ENCODE results near the gene OVCH2. TPM values are rescaled to one million over a fixed set of nuclear protein-coding genes. Genes with fewer than 3 reads are reported as not detected.
"Not testable (repeated sequence)": the region's sequence is repeated elsewhere in the genome, so short reads cannot be mapped to it uniquely, and the experiment has no call there.

The OVCH2 gene
- total RNA-seq: not detected in 2 replicates

DNA sequence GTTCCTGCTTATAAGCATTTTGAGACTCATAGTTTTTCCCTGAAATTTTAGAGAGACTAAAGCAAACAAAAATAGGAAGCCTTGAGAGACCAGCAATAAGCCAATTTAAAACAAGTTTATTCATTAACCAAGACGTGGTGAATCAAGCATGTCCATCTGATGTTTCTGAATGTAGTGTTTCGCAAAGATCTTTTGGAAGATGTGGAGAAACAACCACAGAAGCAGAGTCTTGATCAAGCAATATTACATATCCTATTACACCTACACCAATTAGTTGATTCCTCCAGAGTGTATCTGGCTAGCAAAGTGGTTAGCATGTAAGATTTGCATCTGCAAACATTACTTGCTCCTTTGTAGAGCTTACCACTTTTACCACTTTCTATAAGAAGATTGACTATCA is at the start of gene OVCH2:
Gene OVCH2 (minus strand): TSS at position 101 of the 400 bp plus-strand sequence. CDS start 83 bp downstream, at position 18.
- intact Hi-C loops (cut with micrococcal nuclease): no loop called here

GRCh38 chr11:7749456-7749855 is 43.2 kb upstream of the OVCH2 start:
- intact Hi-C loops (cut with micrococcal nuclease): no loop called here

DNA sequence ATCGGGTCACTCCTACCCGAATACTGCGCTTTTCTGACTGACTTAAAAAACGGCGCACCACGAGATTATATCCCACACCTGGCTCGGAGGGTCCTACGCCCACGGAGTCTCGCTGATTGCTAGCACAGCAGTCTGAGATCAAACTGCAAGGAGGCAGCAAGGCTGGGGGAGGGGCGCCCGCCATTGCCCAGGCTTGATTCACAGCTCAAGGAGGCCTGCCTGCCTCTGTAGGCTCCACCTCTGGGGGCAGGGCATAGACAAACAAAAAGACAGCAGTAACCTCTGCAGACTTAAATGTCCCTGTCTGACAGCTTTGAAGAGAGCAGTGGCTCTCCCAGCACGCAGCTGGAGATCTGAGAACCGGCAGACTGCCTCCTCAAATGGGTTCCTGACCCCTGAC is 28.5 kb upstream of the OVCH2 start:
- intact Hi-C loops (cut with micrococcal nuclease): not testable (repeated sequence)

DNA sequence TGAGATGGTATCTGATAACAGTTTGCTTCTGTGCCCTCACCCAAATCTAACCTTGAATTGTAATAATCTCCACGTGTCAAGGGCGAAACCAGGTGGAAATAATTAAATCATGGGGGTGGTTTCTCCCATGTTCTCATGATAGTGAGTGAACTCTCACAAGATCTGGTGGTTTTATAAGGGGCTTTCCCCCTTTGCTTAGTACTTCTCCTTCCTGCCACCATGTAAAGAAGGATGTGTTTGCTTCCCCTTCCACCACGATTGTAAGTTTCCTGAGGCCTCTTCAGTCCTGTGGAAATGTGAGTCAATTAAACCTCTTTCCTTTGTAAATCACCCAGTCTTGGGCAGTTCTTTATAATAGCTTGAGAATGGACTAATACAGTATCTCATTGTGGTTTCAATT is 8.5 kb upstream of the OVCH2 start:
- intact Hi-C loops (cut with micrococcal nuclease): no loop called here

DNA sequence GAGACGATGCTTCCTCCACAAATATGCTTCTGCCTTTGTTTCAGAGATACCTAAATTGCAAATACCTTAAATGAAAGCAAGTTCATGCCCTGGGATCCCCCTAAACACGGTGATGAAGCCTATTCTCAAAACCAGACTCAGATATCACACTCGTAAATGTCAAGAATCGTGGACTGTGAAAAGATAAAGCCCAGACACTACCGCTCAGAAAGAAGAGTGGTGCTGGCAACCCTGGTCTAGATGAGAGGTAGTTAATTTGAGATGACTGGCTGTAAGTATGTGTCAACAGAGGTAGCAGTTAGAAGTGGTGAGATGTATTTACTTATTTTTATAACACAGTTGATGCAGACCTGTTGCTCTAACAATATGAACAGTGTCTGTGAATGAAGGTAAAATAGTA is 2.5 kb downstream of the OVCH2 start:
- intact Hi-C loops (cut with micrococcal nuclease): no loop called here

DNA sequence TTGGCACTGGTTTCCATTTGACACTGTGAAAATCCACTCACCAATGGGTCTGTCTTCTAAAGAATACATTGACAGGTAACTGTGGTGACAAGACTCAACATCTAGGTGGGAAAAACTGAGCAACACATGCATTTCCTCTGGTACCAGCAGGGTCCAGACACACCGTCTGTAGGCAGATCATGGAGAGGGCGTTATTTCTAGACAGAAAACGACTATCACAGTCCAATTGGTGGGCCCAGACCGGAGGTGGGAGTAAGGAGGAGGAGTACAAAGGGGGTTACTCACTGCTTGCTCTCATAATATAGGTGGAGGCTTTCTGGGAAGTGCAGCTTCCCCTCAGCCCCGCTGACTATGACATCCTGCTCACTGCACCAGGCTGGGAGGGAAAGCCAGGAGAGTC is 9.9 kb downstream of the OVCH2 start:
- intact Hi-C loops (cut with micrococcal nuclease): loop anchor here (10.0 kb wide), 1 partner anchor 342 kb away; no protein-coding TSS in a partner anchor

DNA sequence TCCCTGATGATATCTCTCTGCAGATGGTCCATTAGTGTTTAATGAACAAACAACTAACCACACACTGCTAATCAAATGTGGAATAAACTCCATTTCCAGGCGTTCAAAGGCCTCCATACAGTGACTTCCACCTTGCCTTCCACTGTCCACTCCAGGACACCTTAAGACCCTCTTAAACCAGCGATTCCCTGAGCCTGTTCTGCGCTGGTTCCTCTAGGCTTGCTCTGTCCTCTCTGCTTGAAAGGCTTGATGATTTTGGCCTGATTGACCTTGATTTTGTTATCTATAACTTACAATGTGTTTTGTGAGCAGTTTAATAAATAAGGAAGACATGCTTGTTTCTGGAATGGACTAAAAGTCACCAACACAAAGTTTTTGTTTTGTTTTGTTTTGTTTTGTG is 12.0 kb downstream of the OVCH2 start:
- intact Hi-C loops (cut with micrococcal nuclease): loop anchor here (1.0 to 10.0 kb wide), 3 partner anchors 181 to 596 kb away; partner anchors contain the start of gene PPFIBP2

DNA sequence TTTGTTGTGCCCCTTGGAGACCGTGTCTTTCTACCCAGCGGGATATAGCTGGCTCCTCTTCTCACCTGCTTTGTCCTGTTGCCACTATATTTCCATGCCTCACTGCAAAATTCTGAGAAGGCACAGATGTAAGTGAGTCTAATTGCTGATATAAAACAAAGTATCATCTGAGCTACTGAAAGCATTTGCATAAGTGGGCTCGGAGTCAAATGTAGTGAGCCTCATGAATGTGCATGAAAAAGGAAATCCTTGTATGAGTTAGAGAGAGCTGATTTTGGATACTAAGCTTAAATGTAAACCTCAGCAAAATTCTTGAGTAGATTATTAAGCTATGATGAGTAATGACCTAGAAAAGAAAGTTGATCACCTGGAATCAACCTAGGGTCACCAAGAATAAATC is 13.9 kb downstream of the OVCH2 start:
- intact Hi-C loops (cut with micrococcal nuclease): loop anchor here (10.0 kb wide), 1 partner anchor 338 kb away; no protein-coding TSS in a partner anchor

GRCh38 chr11:7691759-7692350 is 14.4 kb downstream of the OVCH2 start:
- intact Hi-C loops (cut with micrococcal nuclease): loop anchor here (10.0 kb wide), 1 partner anchor 337 kb away; no protein-coding TSS in a partner anchor

DNA sequence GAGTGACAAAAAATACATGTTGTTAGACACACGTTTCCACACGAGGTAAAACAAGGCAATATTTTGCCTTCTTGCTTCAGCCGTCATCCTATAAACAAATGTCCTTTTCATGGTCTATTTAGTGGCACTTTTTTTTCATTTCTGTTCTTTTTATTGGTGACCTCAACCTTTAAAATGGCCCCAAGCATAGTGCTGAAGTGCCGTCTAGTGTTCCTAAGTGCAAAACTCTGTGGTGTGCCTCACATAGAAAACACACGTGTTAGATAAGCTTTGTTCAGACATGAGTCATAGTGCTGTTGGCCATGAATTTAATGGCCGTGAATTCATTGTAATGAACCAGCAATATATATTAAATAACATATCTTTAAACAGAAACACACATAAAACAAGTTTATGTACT is 15.6 kb downstream of the OVCH2 start:
- intact Hi-C loops (cut with micrococcal nuclease): loop anchor here (10.0 kb wide), 1 partner anchor 336 kb away; no protein-coding TSS in a partner anchor

DNA sequence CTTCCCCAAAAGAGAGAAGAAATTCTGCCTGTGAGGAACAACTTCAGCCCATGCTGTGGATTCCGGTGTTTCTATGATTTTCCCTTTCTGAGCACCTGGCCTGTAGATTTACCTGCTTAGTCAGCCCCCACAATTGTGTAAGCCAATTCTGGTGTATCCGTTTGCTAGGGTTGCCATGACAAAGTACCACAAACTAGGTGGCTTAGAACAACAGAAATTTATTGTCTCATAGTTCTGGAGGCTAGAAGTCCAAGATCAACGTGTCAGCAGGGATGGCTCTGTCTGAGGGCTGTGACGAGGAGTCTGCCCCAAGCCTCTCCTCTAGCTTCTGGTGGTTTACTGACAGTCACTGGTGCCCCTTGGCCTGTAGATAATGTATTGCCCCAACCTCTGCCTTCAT is 17.0 kb downstream of the OVCH2 start:
- intact Hi-C loops (cut with micrococcal nuclease): no loop called here

- intact Hi-C loops (cut with micrococcal nuclease): loop anchor here (1.0 kb wide), 1 partner anchor 175 kb away; the partner anchor contains the start of gene PPFIBP2
Observed at GRCh38 chr11:7688238-7688826, 17.9 kb downstream of the OVCH2 start.

DNA sequence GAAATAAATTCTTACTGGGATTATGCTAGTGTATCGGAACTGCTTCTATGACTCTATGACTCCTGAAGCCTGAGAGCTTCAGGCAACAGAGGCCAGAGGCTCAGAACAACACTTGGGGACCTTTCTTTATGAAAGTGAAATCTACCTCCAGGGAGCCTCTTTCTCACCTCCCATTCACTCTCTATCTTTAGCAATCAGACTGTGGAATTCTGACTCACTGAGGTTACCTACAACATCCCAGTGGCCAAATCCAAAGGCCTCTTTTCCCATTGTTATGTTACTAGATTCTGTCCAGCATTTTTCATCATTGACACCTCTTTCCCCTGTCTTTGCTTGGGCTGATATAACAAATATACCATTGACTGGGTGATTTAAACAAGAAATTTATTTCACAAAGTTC is 18.9 kb downstream of the OVCH2 start:
- intact Hi-C loops (cut with micrococcal nuclease): no loop called here

- intact Hi-C loops (cut with micrococcal nuclease): no loop called here
Observed at GRCh38 chr11:7686761-7687160, 19.5 kb downstream of the OVCH2 start.

GRCh38 chr11:7683571-7683970 is 22.7 kb downstream of the OVCH2 start:
- intact Hi-C loops (cut with micrococcal nuclease): no loop called here

DNA sequence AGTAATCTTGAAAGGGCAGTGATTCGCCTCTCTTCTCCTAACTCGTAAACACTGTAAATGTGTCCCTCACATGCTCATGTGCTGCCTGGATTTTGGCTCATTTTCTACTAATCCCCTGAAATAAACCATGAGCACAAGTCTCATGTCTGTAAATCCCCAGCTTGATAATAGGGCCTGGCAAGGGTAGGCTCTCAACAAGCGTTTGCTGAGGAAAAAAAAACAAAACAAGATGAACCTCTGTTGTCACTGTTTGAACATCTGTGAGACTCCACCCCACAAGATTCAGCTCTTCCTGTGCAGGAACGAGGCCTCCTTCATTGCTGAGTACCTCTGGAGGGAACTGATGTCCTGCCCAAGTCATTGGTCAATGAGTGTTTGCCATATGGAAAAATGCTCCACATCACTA is 28.5 kb downstream of the OVCH2 start:
- intact Hi-C loops (cut with micrococcal nuclease): loop anchor here (10.0 kb wide), 1 partner anchor 103 kb away; no protein-coding TSS in a partner anchor

- intact Hi-C loops (cut with micrococcal nuclease): loop anchor here (10.0 kb wide), 1 partner anchor 102 kb away; no protein-coding TSS in a partner anchor
Observed at GRCh38 chr11:7677071-7677470, 29.2 kb downstream of the OVCH2 start.

GRCh38 chr11:7675631-7676030 is 30.6 kb downstream of the OVCH2 start:
- intact Hi-C loops (cut with micrococcal nuclease): loop anchor here (10.0 kb wide), 1 partner anchor 101 kb away; no protein-coding TSS in a partner anchor

GRCh38 chr11:7673724-7674434 is 32.4 kb downstream of the OVCH2 start:
- intact Hi-C loops (cut with micrococcal nuclease): loop anchor here (10.0 kb wide), 1 partner anchor 99 kb away; no protein-coding TSS in a partner anchor

DNA sequence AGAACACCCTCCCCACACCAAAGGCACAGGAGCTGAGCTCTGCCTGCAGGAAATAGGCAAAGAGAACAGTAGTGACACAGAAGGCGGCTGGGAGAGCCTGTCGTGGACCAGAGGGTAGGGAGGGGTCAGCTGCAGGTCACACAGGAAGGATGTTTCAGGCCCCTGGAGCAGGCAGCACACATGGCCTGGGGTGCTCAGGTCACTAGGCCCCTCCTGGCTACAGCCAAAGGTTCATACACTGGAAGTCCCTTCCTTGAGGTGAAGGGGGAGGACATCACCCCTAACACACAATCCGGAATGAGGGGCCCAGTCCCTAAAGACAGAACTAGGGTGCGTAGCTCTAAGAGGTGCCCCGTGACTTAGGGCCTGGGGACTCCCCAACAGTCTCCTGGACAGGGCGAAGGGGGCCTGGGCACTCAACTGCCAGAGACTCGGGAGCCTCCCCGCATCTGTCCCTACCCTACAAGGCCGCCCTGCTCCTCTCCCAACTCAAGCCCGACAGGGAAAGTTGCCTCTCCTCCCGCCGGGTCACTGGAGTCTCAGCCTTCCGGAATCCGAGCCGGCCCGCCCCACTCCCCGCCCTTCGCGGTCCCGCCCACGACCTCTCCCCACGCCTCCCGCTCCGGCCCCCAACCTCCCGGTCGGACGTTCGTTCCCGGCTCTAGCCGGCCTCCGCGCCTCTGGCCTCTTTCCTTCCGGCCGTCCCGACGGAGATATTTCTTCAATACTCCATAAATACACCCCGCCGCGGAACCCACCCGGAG is 33.1 kb downstream of the OVCH2 start, which contains the start of gene CYB5R2:
Gene CYB5R2 (minus strand): TSS at position 541 of the 764 bp plus-strand sequence. CDS start 675 bp downstream, outside the sequence.
- intact Hi-C loops (cut with micrococcal nuclease): loop anchor here (10.0 kb wide), 1 partner anchor 98 kb away; no protein-coding TSS in a partner anchor

Data from T-helper 2 cell treated with Interferon-gamma antibody and Interleukin-4, amounts not matched to agents 100 ng/mL and 5 ng/mL, for 36 hours (primary cell).